ENCODE data around the gene TF. TPM values are rescaled to one million over a fixed set of nuclear protein-coding genes. Genes with fewer than 3 reads are reported as not detected.

Gene TF
- total RNA-seq, 1 donor from 2014 or later: under 0.01 TPM

GRCh38 chr3:133758568-133758928 is 12.4 kb downstream of the TF start:
- Histone ChIP-seq H3K27me3 (ENCODE audit: control insufficient read depth, insufficient read depth, low read length) (no peaks in the 10 kb centered on the region), H3K36me3 (ENCODE audit: control insufficient read depth, insufficient read depth, low read length) (no peaks in the 10 kb centered on the region), H3K4me3 (ENCODE audit: low read depth, low read length) (no peak overlapping the region)
- TF ChIP-seq, protein P1, sequence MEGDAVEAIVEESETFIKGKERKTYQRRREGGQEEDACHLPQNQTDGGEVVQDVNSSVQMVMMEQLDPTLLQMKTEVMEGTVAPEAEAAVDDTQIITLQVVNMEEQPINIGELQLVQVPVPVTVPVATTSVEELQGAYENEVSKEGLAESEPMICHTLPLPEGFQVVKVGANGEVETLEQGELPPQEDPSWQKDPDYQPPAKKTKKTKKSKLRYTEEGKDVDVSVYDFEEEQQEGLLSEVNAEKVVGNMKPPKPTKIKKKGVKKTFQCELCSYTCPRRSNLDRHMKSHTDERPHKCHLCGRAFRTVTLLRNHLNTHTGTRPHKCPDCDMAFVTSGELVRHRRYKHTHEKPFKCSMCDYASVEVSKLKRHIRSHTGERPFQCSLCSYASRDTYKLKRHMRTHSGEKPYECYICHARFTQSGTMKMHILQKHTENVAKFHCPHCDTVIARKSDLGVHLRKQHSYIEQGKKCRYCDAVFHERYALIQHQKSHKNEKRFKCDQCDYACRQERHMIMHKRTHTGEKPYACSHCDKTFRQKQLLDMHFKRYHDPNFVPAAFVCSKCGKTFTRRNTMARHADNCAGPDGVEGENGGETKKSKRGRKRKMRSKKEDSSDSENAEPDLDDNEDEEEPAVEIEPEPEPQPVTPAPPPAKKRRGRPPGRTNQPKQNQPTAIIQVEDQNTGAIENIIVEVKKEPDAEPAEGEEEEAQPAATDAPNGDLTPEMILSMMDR (IDR thresholded peaks at IDR 0.05; ENCODE audit: insufficient read depth, low read length, poor library complexity, severe bottlenecking): no peak
- no peak for DNase-seq (ENCODE audit: low read depth)

DNA sequence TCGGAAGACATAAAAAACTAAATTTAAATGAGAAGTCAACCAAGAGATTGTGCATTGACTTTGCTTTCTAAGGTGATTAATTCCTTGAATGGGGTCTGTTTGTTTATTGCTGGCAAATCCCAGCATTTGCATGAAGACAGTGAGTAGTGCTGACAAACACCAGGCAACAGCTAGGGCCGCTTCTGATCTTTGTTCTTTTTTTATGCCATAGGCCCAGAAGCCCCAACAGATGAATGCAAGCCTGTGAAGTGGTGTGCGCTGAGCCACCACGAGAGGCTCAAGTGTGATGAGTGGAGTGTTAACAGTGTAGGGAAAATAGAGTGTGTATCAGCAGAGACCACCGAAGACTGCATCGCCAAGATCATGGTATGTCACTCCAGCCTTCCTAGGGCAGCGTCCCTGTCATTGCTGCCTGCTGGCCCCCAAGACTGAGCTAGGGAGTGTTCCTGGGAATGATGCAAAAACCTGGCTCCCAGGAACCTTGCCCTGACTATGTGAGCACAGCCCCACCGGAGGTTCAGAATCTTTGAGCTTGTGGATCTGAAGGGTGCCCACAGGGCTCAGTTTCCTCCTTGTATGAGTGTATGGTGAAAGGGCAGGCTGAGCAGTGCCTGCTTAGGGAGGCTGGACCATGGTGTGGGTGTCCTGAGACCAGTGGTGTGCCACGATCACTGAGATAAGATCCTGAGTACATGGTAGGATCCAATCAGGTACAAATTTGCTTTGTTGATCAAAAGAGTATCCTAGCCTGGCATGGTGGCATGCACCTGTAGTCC is 13.0 kb downstream of the TF start:
- no peak for DNase-seq (ENCODE audit: low read depth)
- no peak overlapping the region for H3K4me3 ChIP-seq (ENCODE audit: low read depth, low read length)
- H3K36me3 ChIP-seq (ENCODE audit: control insufficient read depth, insufficient read depth, low read length): no peaks in the 10 kb centered on the region
- H3K27me3 ChIP-seq (ENCODE audit: control insufficient read depth, insufficient read depth, low read length): no peaks in the 10 kb centered on the region
- TF ChIP-seq, protein P1 (IDR thresholded peaks at IDR 0.05; ENCODE audit: insufficient read depth, low read length, poor library complexity, severe bottlenecking): no peak

- TF ChIP-seq, protein P1 (IDR thresholded peaks at IDR 0.05; ENCODE audit: insufficient read depth, low read length, poor library complexity, severe bottlenecking): no peak
- Histone ChIP-seq H3K4me3 (ENCODE audit: low read depth, low read length) (no peak overlapping the region), H3K36me3 (ENCODE audit: control insufficient read depth, insufficient read depth, low read length) (no peaks in the 10 kb centered on the region), H3K27me3 (ENCODE audit: control insufficient read depth, insufficient read depth, low read length) (no peaks in the 10 kb centered on the region)
- DNase-seq (ENCODE audit: low read depth): no peak
Observed at GRCh38 chr3:133759740-133760305, 13.6 kb downstream of the TF start.

DNA sequence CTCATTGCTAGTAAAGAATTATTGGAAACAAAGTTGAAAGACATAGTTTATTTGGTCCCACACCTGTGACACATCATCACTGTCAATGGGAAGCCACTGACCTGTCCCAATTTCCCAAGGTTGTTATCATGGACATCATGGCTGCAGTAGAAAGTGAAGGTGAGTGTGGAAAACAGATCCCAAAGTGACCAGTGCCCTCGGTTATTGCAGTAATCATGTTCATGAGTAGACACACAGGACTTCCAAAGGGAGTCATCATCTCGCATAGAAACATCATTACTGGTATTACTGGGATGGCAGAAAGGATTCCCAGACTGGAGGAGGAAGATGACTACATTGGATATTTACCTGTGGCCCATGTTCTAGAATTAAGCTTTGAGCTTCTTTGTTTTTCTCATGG is 14.7 kb downstream of the TF start:
- no peak for DNase-seq (ENCODE audit: low read depth)
- Histone ChIP-seq H3K4me3 (ENCODE audit: low read depth, low read length) (no peak overlapping the region), H3K36me3 (ENCODE audit: control insufficient read depth, insufficient read depth, low read length) (no peaks in the 10 kb centered on the region), H3K27me3 (ENCODE audit: control insufficient read depth, insufficient read depth, low read length) (no peaks in the 10 kb centered on the region)
- TF ChIP-seq, protein P1 (IDR thresholded peaks at IDR 0.05; ENCODE audit: insufficient read depth, low read length, poor library complexity, severe bottlenecking): no peak

GRCh38 chr3:133761605-133762484 is 15.7 kb downstream of the TF start:
- H3K27me3 ChIP-seq (ENCODE audit: control insufficient read depth, insufficient read depth, low read length): no peaks in the 10 kb centered on the region
- TF ChIP-seq, protein P1 (IDR thresholded peaks at IDR 0.05; ENCODE audit: insufficient read depth, low read length, poor library complexity, severe bottlenecking): no peak
- no peaks in the 10 kb centered on the region for H3K36me3 ChIP-seq (ENCODE audit: control insufficient read depth, insufficient read depth, low read length)
- no peak overlapping the region for H3K4me3 ChIP-seq (ENCODE audit: low read depth, low read length)
- DNase-seq (ENCODE audit: low read depth): no peak
